Keratinocyte (primary cell): ENCODE measurements around the gene GLUD1.
"Not testable (repeated sequence)": the region's sequence is repeated elsewhere in the genome, so short reads cannot be mapped to it uniquely, and the experiment has no call there.

Experiments used
- CTCF ChIP-seq, 3 experiments: IDR thresholded peaks in 1 of 3; conservative IDR thresholded peaks in 1 of 3; optimal IDR thresholded peaks in 1 of 3; 2 replicates in 2 of 3; 3 replicates in 1 of 3; pipeline versions ENCODE3 to v1.5.1; 2011; ENCODE audit warnings: low read length in 3 of 3, mild to moderate bottlenecking in 3 of 3, moderate library complexity in 2 of 3, control low read depth in 1 of 3, inconsistent platforms in 1 of 3; ENCODE audit not compliant: insufficient read depth in 2 of 3; ENCODE audit errors: extremely low read depth in 1 of 3
- EZH2 ChIP-seq: IDR thresholded peaks from one replicate; pipeline ENCODE4 v1.6.1; 2012; ENCODE audit warnings: inconsistent platforms, mild to moderate bottlenecking, low read length, moderate library complexity

- TF ChIP-seq CTCF (optimal IDR thresholded peaks at IDR 0.05 in 1 of 3, IDR thresholded peaks at IDR 0.05 in 1 of 3, conservative IDR thresholded peaks at IDR 0.05 in 1 of 3; ENCODE audit: extremely low read depth in 1 of 3, insufficient read depth in 2 of 3, low read length in 3 of 3); EZH2: not testable (repeated sequence)
These were observed 74.6 kb downstream of the GLUD1 start, which contains the start of gene FAM25A for GRCh38 chr10:87020056-87020455.
